EH (cell line): ENCODE results near the gene EXD2.
"Not testable (repeated sequence)": the region's sequence is repeated elsewhere in the genome, so short reads cannot be mapped to it uniquely, and the experiment has no call there.

Source experiments
- DNase-seq: peaks from one replicate; pipeline ENCODE4 v3.0.0-alpha.2; 2015; ENCODE audit warnings: low read depth

The EXD2 gene

GRCh38 chr14:69191340-69192111 lies at the start of gene EXD2:
Gene EXD2, plus strand, starts transcription at chr14:69191498. Its CDS starts 17,973 bp downstream, at chr14:69209471.
- DNase-seq, result peak; percentile 81

GRCh38 chr14:69141550-69141949 lies 49.7 kb upstream of the EXD2 start:
- no peak for DNase-seq

- no peak for DNase-seq
Observed at GRCh38 chr14:69142101-69142500, 49.2 kb upstream of the EXD2 start.

GRCh38 chr14:69149461-69150244 lies 41.6 kb upstream of the EXD2 start:
- DNase-seq, result peak; percentile 38

- DNase-seq, result peak; percentile 69
Observed at GRCh38 chr14:69151458-69152180, 39.7 kb upstream of the EXD2 start.

- peak; percentile 55 for DNase-seq
Observed at GRCh38 chr14:69152181-69152901, 39.0 kb upstream of the EXD2 start.

- DNase-seq, result no peak
Observed at GRCh38 chr14:69152902-69153151, 38.5 kb upstream of the EXD2 start, which contains the start of gene DCAF5. Gene DCAF5, minus strand, starts transcription at chr14:69153119. Its CDS starts 141 bp downstream, at chr14:69152978.

- peak; percentile 96 for DNase-seq
Observed at GRCh38 chr14:69153152-69153872, 38.0 kb upstream of the EXD2 start.

GRCh38 chr14:69153873-69154270 lies 37.4 kb upstream of the EXD2 start:
- DNase-seq, result peak; percentile 30

GRCh38 chr14:69154779-69155178 lies 36.5 kb upstream of the EXD2 start:
- DNase-seq, result no peak

- DNase-seq, result no peak
Observed at GRCh38 chr14:69156224-69156623, 35.1 kb upstream of the EXD2 start.

GRCh38 chr14:69161590-69161989 lies 29.7 kb upstream of the EXD2 start:
- no peak for DNase-seq

- DNase-seq, result not testable (repeated sequence)
Observed at GRCh38 chr14:69165787-69166186, 25.5 kb upstream of the EXD2 start.

GRCh38 chr14:69170839-69171238 lies 20.5 kb upstream of the EXD2 start:
- peak; percentile 50 for DNase-seq

- DNase-seq, result no peak
Observed at GRCh38 chr14:69171569-69171968, 19.7 kb upstream of the EXD2 start.

- DNase-seq, result no peak
Observed at GRCh38 chr14:69175130-69175529, 16.2 kb upstream of the EXD2 start.

- peak; percentile 2 for DNase-seq
Observed at GRCh38 chr14:69181491-69181890, 9.8 kb upstream of the EXD2 start.

- not testable (repeated sequence) for DNase-seq
Observed at GRCh38 chr14:69182580-69182979, 8.7 kb upstream of the EXD2 start.

- peak; percentile 3 for DNase-seq
Observed at GRCh38 chr14:69183735-69184134, 7.6 kb upstream of the EXD2 start.

GRCh38 chr14:69190191-69190590 lies 1.1 kb upstream of the EXD2 start:
- peak; percentile 10 for DNase-seq

GRCh38 chr14:69193721-69194120 lies 2.4 kb downstream of the EXD2 start:
- DNase-seq, result no peak
